DND-41 (cell line): ENCODE data around the gene KPNA3.

Experiments
- ATAC-seq: fragments of 200-7000 bp; cut with Tn5 transposase; 3 replicates; pipeline ENCODE4 v1.9.1; 2021; ENCODE audit warnings: low read depth; ENCODE audit not compliant: insufficient read depth
- DNase-seq: peaks from one replicate; pipeline ENCODE4 v3.0.0-alpha.2; 2020
- H2AFZ ChIP-seq: 2 replicates; pipeline ENCODE4 v1.6.0; 2012; ENCODE audit warnings: low read depth, low read length
- H3K27ac ChIP-seq: 2 replicates; pipeline ENCODE4 v1.5.1; 2012; ENCODE audit warnings: low read length, inconsistent platforms
- H3K27me3 ChIP-seq: fragments of 200-600 bp; sonication (generic); 2 replicates; pipeline ENCODE4 v1.6.0; 2012; ENCODE audit warnings: low read length, mild to moderate bottlenecking, inconsistent platforms; ENCODE audit not compliant: insufficient read depth, poor library complexity
- H3K36me3 ChIP-seq: 2 replicates; pipeline ENCODE4 v1.5.1; 2012; ENCODE audit warnings: low read length, inconsistent platforms; ENCODE audit not compliant: insufficient read depth
- H3K4me1 ChIP-seq: 2 replicates; pipeline ENCODE4 v1.5.1; 2012; ENCODE audit warnings: mild to moderate bottlenecking, low read length; ENCODE audit not compliant: insufficient read depth
- H3K4me2 ChIP-seq: 2 replicates; pipeline ENCODE4 v1.6.0; 2012; ENCODE audit warnings: mild to moderate bottlenecking, moderate library complexity, low read length, inconsistent platforms; ENCODE audit not compliant: insufficient read depth
- H3K4me3 ChIP-seq, 2 experiments: fragments of 200-600 bp in 1 of 2; shearing (Covaris generic) in 1 of 2; 2 replicates each; pipeline ENCODE4 v1.5.1; 2012 to 2016; ENCODE audit warnings: inconsistent platforms in 2 of 2, low read length in 2 of 2, mild to moderate bottlenecking in 2 of 2, low read depth in 1 of 2, moderate library complexity in 1 of 2
- H3K79me2 ChIP-seq: 2 replicates; pipeline ENCODE4 v1.6.0; 2012; ENCODE audit warnings: low read length, inconsistent platforms; ENCODE audit not compliant: insufficient read depth
- H3K9ac ChIP-seq: 2 replicates; pipeline ENCODE4 v1.6.0; 2012; ENCODE audit warnings: low read depth, mild to moderate bottlenecking, inconsistent platforms, low read length, moderate library complexity
- H3K9me3 ChIP-seq: 2 replicates; pipeline ENCODE4 v1.5.1; 2012; ENCODE audit warnings: low read length, moderate library complexity, mild to moderate bottlenecking, inconsistent platforms; ENCODE audit not compliant: insufficient read depth, severe bottlenecking
- H4K20me1 ChIP-seq: 2 replicates; pipeline ENCODE4 v1.6.0; 2012; ENCODE audit warnings: low read length; ENCODE audit not compliant: insufficient read depth
- EZH2 ChIP-seq: IDR thresholded peaks from 3 replicates; pipeline ENCODE4 v1.6.1; 2012; ENCODE audit warnings: borderline replicate concordance, low read depth, mild to moderate bottlenecking, moderate library complexity, low read length, inconsistent platforms; ENCODE audit not compliant: severe bottlenecking
- TF ChIP-seq, protein P1 (sequence below): IDR thresholded peaks from 2 replicates; pipeline ENCODE4 v1.5.1; 2012; ENCODE audit warnings: borderline replicate concordance, low read length, moderate library complexity, mild to moderate bottlenecking; ENCODE audit not compliant: poor library complexity, severe bottlenecking; ENCODE audit errors: extremely low read depth

KPNA3 gene

DNA sequence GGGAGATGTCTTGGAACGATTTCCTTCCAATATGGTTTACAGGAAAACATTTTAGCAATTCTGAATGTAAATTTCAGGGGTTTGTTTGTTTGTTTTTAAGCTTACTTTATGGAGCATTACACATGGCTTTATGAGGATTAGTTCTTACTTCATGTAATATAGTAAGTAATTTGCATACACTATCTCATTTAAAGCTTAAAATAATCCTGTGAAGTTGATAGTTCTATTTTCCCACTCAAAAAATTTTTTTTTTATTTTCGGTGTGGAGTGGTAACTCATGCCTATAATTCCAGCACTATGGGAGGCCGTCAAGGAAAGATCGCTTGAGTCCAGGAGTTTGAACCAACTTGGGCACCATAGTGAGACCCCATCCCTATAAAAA lies 19.0 kb upstream of the KPNA3 start:
- Histone ChIP-seq H3K9me3 (no peaks in the 10 kb centered on the region), H3K36me3 (no peaks in the 10 kb centered on the region), H3K27me3 (peaks cover 9% of the 10 kb centered on the region), H3K4me2 (no peak overlapping the region), H3K4me3 (no peak overlapping the region), H3K27ac (no peak overlapping the region), H3K9ac (no peak overlapping the region), H3K79me2 (no peaks in the 10 kb centered on the region), H4K20me1 (no peaks in the 10 kb centered on the region), H3K4me1 (no peaks in the 10 kb centered on the region), H2AFZ (no peak overlapping the region)
- TF ChIP-seq, protein P1, sequence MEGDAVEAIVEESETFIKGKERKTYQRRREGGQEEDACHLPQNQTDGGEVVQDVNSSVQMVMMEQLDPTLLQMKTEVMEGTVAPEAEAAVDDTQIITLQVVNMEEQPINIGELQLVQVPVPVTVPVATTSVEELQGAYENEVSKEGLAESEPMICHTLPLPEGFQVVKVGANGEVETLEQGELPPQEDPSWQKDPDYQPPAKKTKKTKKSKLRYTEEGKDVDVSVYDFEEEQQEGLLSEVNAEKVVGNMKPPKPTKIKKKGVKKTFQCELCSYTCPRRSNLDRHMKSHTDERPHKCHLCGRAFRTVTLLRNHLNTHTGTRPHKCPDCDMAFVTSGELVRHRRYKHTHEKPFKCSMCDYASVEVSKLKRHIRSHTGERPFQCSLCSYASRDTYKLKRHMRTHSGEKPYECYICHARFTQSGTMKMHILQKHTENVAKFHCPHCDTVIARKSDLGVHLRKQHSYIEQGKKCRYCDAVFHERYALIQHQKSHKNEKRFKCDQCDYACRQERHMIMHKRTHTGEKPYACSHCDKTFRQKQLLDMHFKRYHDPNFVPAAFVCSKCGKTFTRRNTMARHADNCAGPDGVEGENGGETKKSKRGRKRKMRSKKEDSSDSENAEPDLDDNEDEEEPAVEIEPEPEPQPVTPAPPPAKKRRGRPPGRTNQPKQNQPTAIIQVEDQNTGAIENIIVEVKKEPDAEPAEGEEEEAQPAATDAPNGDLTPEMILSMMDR = no peak
- TF ChIP-seq EZH2 = no peak
- ATAC-seq (no peak), DNase-seq (no peak)

DNA sequence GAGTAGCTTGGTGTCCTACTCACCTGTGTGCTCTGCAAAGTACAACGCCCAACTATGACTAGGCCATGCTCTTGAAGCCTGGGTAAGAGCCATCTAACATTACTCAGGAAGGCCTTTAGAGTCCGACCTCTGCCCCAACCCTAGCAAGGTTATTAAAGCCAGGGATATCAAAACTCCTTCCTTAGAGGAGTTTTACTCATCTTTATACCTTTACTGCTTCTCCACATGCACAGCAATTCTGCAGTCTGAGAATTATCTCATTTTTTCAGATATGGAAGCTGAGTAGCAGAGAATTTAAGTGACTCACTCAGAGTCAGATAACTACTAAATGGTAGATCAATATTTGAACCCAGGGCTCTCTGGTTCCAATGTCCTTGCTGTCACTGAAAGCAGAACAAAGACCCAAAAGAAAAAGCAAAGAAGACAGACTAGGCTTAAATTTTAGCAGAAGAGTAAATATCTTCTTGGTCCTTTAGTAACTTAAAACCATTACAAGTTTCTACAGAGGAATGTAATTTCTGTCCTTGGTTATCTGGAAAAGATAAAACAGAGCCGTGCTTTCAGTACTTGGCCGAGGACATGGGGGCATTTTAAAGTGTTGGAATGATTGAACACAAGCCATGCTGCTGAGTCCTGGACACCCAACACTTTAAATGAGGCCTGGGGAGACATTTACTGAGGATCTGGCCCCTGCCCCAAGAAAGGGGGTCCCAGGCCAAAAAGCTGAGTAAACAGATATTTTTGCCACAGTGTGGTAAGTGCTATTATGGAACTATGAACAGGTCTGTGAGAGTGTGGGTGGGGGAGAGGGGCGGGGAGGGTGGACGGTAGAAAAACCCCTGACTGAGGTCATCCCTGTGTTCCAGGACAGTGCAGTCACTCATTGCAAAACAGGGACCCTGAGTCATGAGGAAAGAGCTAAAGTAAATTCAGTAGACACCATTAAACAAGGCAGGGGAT lies 18.4 kb upstream of the KPNA3 start:
- H3K9ac ChIP-seq = no peak overlapping the region
- no peaks in the 10 kb centered on the region for H3K9me3 ChIP-seq
- no peaks in the 10 kb centered on the region for H3K4me1 ChIP-seq
- TF ChIP-seq, protein P1 = no peak
- TF ChIP-seq EZH2 = no peak
- H3K79me2 ChIP-seq = no peaks in the 10 kb centered on the region
- DNase-seq (no peak), ATAC-seq (no peak)
- H3K27me3 ChIP-seq = peaks cover 9% of the 10 kb centered on the region
- no peak overlapping the region for H3K4me3 ChIP-seq
- H4K20me1 ChIP-seq = no peaks in the 10 kb centered on the region
- no peaks in the 10 kb centered on the region for H3K36me3 ChIP-seq
- no peak overlapping the region for H3K4me2 ChIP-seq
- H2AFZ ChIP-seq = no peak overlapping the region
- H3K27ac ChIP-seq = no peak overlapping the region

DNA sequence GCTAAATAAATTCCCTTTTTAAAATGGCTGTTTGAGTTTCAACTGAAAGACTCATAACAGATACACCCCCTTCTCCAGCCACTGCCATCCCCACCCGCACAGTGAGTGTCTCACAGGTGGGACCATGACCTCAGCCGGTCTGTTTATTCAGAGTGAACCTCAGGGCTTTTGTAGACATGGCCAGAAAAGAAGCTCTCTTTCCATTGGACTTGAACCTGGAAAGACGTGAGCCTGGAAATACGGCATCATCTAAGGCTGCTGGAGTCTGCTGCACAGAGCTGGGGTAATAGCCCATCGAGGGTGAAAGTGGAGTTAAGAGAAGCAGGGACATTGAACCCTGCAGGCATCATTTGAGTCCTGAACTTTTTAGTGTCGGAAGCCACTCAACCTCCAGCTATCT lies 15.2 kb upstream of the KPNA3 start:
- no peak for TF ChIP-seq EZH2
- TF ChIP-seq, protein P1 = no peak
- ATAC-seq (no peak), DNase-seq (no peak)
- H2AFZ ChIP-seq = no peak overlapping the region
- H4K20me1 ChIP-seq = no peaks in the 10 kb centered on the region
- no peaks in the 10 kb centered on the region for H3K36me3 ChIP-seq
- H3K4me1 ChIP-seq = no peaks in the 10 kb centered on the region
- H3K27ac ChIP-seq = no peak overlapping the region
- H3K79me2 ChIP-seq = no peaks in the 10 kb centered on the region
- peaks cover 5% of the 10 kb centered on the region for H3K27me3 ChIP-seq
- no peaks in the 10 kb centered on the region for H3K9me3 ChIP-seq
- H3K9ac ChIP-seq = no peak overlapping the region
- H3K4me2 ChIP-seq = no peak overlapping the region
- no peak overlapping the region for H3K4me3 ChIP-seq
